ENCODE data around the gene AP2A1.
"Not testable (repeated sequence)": the region's sequence is repeated elsewhere in the genome, so short reads cannot be mapped to it uniquely, and the experiment has no call there.

The AP2A1 gene

GRCh38 chr19:49766930-49767299 is at the start of gene AP2A1:
Gene AP2A1, plus strand, starts transcription at chr19:49767001. Its CDS starts 133 bp downstream, at chr19:49767134.
- TF ChIP-seq CTCF (IDR thresholded peaks at IDR 0.05; ENCODE audit: control insufficient read depth, insufficient read depth, low read depth, low read length, missing control alignments), result no peak
- H3K4me3 ChIP-seq (ENCODE audit: control insufficient read depth, low read depth, low read length), result peak within 1 kb of the TSS; percentile 96
- DNase-seq (ENCODE audit: low read depth), result no peak

- no peak for TF ChIP-seq CTCF (IDR thresholded peaks at IDR 0.05; ENCODE audit: control insufficient read depth, insufficient read depth, low read depth, low read length, missing control alignments)
- no peak overlapping the region for H3K4me3 ChIP-seq (ENCODE audit: control insufficient read depth, low read depth, low read length)
- no peak for DNase-seq (ENCODE audit: low read depth)
These were observed 48.3 kb upstream of the AP2A1 start for GRCh38 chr19:49718511-49718910.

GRCh38 chr19:49718991-49719390 is 47.8 kb upstream of the AP2A1 start:
- TF ChIP-seq CTCF (IDR thresholded peaks at IDR 0.05; ENCODE audit: control insufficient read depth, insufficient read depth, low read depth, low read length, missing control alignments), result no peak
- DNase-seq (ENCODE audit: low read depth), result no peak
- H3K4me3 ChIP-seq (ENCODE audit: control insufficient read depth, low read depth, low read length), result no peak overlapping the region

DNA sequence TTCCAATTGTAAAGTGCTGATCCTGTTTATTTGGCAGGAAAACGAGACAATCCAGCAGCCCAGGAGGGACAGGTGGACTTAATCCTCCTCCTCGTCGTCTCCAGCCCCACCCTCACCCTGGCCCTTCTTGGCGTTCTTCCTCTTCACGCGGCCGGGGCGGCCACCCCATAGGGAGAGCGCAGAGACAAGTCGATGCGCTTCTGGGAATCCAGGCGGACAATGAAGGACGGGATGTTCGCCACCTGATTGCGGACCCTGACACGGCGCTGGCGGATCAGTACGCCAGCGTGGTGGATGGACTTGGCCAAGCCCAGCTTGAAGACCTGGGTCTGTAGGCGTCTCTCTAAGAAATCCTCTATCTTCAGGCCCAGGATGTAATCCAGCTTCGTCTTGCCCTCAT is 47.4 kb upstream of the AP2A1 start:
- not testable (repeated sequence) for DNase-seq (ENCODE audit: low read depth); H3K4me3 ChIP-seq (ENCODE audit: control insufficient read depth, low read depth, low read length)

DNA sequence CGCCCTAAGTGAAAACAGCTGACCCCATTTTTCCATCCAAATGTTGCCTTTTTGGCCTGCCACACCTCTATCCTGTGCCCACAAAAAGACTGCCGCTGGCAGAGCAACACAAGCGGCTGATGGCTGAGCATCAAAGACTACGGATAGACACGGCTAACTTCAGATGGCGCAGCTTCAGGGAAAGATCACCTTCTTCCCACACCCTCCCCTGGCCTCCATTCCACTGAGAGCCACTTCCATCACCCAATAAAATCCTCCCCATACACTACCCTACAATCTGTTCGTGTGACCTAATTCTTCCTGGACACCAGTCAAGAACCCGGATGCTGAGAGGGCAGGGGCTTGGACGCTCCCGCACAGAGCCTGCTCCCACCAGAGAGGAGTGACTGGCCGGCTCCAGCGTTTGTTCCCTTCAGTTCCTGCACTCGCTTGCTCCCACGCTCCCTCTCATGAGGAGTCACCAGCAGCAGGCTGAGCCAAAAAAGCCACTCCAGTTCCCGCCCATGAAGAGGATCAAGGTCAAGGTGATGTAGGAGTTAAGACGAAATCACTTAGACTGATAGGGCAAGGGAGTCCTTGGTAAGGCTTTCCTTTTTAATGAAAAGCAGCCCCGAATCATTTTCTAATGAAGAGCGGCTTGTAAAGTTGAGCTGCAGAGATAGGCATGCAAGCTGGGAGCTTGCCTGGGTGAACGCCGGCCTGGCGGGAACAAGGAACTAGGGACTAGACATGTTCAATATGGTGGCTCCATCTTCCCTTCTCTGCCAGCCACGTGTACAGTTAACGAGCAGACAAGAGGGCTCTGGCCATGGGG is 39.4 kb upstream of the AP2A1 start:
- H3K4me3 ChIP-seq (ENCODE audit: control insufficient read depth, low read depth, low read length), result no peak overlapping the region
- no peak for DNase-seq (ENCODE audit: low read depth)
- TF ChIP-seq CTCF (IDR thresholded peaks at IDR 0.05; ENCODE audit: control insufficient read depth, insufficient read depth, low read depth, low read length, missing control alignments), result no peak

GRCh38 chr19:49730166-49730565 is 36.6 kb upstream of the AP2A1 start:
- no peak for DNase-seq (ENCODE audit: low read depth)
- no peak for TF ChIP-seq CTCF (IDR thresholded peaks at IDR 0.05; ENCODE audit: control insufficient read depth, insufficient read depth, low read depth, low read length, missing control alignments)
- H3K4me3 ChIP-seq (ENCODE audit: control insufficient read depth, low read depth, low read length), result no peak overlapping the region

DNA sequence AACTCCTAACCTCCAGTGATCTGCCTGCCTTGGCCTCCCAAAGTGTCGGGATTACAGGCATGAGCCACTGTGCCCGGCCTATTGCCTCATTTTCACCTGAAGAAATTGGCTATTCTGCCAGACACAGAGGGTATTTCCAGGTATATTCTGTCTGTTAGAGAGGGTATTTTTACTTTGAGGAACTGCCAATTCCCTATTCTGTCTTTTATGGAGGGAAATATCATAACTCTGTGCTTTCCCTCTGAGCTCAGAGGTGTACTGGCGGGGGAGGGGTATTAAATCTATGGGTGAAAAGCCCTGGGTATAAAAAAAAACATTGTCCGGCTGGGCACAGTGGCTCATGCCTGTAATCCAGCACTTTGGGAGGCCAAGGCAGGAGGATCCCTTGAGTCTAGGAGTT is 28.5 kb upstream of the AP2A1 start:
- no peak for TF ChIP-seq CTCF (IDR thresholded peaks at IDR 0.05; ENCODE audit: control insufficient read depth, insufficient read depth, low read depth, low read length, missing control alignments)
- no peak for DNase-seq (ENCODE audit: low read depth)
- H3K4me3 ChIP-seq (ENCODE audit: control insufficient read depth, low read depth, low read length), result no peak overlapping the region
